Loucy (cell line): ENCODE data around the gene DCUN1D4.

Experiments
- H2AFZ ChIP-seq: fragments of 200-600 bp; sonication (generic); 2 replicates; pipeline ENCODE4 v1.6.0; 2016; ENCODE audit warnings: antibody characterized with exemption, mild to moderate bottlenecking, low read length, moderate library complexity
- H3F3A ChIP-seq: fragments of 200-600 bp; 2 replicates; pipeline ENCODE4 v1.6.0; 2016; ENCODE audit warnings: antibody characterized with exemption, low read depth, mild to moderate bottlenecking
- H3K27me3 ChIP-seq: fragments of 200-600 bp; sonication (generic); 2 replicates; pipeline ENCODE4 v1.6.1; 2014; ENCODE audit warnings: low read length, mild to moderate bottlenecking; ENCODE audit not compliant: insufficient read depth, poor library complexity, severe bottlenecking
- H3K36me3 ChIP-seq: fragments of 200-600 bp; sonication (generic); 2 replicates; pipeline ENCODE4 v1.6.1; 2016; ENCODE audit warnings: low read length; ENCODE audit not compliant: insufficient read depth
- H3K4me1 ChIP-seq: fragments of 200-600 bp; sonication (generic); 2 replicates; pipeline ENCODE4 v1.5.1; 2014; ENCODE audit warnings: low read length, mild to moderate bottlenecking; ENCODE audit not compliant: insufficient read depth, poor library complexity, severe bottlenecking
- H3K4me2 ChIP-seq: fragments of 200-600 bp; sonication (generic); 2 replicates; pipeline ENCODE4 v1.6.0; 2014; ENCODE audit warnings: antibody characterized with exemption, low read length, low read depth, mild to moderate bottlenecking; ENCODE audit not compliant: poor library complexity, severe bottlenecking
- H3K4me3 ChIP-seq: fragments of 200-600 bp; sonication (generic); 2 replicates; pipeline ENCODE4 v1.5.1; 2014; ENCODE audit warnings: low read length, mild to moderate bottlenecking, mixed read lengths; ENCODE audit not compliant: poor library complexity, severe bottlenecking
- H3K79me2 ChIP-seq: fragments of 200-600 bp; sonication (generic); 2 replicates; pipeline ENCODE4 v1.6.1; 2014; ENCODE audit warnings: low read length; ENCODE audit not compliant: insufficient read depth
- H3K9ac ChIP-seq: fragments of 200-600 bp; sonication (generic); 2 replicates; pipeline ENCODE4 v1.6.0; 2014; ENCODE audit warnings: mild to moderate bottlenecking, low read depth, low read length, moderate library complexity; ENCODE audit not compliant: poor library complexity, severe bottlenecking
- H3K9me2 ChIP-seq: fragments of 200-600 bp; sonication (generic); replicated peaks from 2 replicates; pipeline ENCODE4 v1.6.1; 2016; ENCODE audit warnings: low read depth, low read length, mixed read lengths
- H3K9me3 ChIP-seq: fragments of 200-600 bp; sonication (generic); 2 replicates; pipeline ENCODE4 v1.6.1; 2014; ENCODE audit warnings: mild to moderate bottlenecking, antibody characterized with exemption, low read length, low read depth; ENCODE audit not compliant: insufficient read depth
- H4K20me1 ChIP-seq: fragments of 200-600 bp; sonication (generic); 2 replicates; pipeline ENCODE4 v1.6.0; 2014; ENCODE audit warnings: antibody characterized with exemption, low read length, mild to moderate bottlenecking; ENCODE audit not compliant: insufficient read depth, poor library complexity, severe bottlenecking
- CTCF ChIP-seq: fragments of 200-600 bp; sonication (generic); conservative IDR thresholded peaks from 2 replicates; pipeline ENCODE4 v1.5.1; 2014; ENCODE audit warnings: mild to moderate bottlenecking, antibody characterized with exemption, low read length
- EZH2phosphoT487 ChIP-seq: fragments of 200-600 bp; IDR thresholded peaks from 2 replicates; pipeline ENCODE4 v1.6.1; 2018; ENCODE audit warnings: antibody characterized with exemption, mild to moderate bottlenecking, moderate library complexity, borderline replicate concordance

The DCUN1D4 gene

DNA sequence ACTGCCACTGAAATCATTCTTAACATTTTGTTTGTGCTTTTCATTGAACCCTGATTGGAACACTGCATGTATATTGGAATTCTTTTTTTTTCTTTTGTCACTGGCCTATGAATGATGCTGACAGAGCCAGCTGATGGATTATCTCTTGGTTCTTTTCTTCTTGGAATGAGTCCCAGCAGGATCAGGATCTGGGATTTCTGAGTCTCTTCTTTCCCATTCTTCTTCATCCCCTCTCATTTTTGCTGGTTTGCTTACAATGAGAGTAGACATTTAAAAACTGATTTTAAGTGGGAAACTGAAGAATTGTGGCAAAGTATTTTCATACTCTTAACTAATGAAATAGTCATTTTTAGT lies 9.0 kb downstream of the DCUN1D4 start:
- TF ChIP-seq EZH2phosphoT487 (no peak), CTCF (no peak)
- Histone ChIP-seq H3K79me2 (peaks cover 94% of the 10 kb centered on the region), H3K36me3 (no peaks in the 10 kb centered on the region), H3K9me2 (no peaks in the 10 kb centered on the region), H2AFZ (no peak overlapping the region), H4K20me1 (peaks cover 66% of the 10 kb centered on the region), H3K4me1 (peaks cover 21% of the 10 kb centered on the region), H3K4me2 (no peak overlapping the region), H3K9ac (no peak overlapping the region), H3K27me3 (no peaks in the 10 kb centered on the region), H3K4me3 (no peak overlapping the region), H3F3A (no peaks in the 10 kb centered on the region), H3K9me3 (no peaks in the 10 kb centered on the region)

DNA sequence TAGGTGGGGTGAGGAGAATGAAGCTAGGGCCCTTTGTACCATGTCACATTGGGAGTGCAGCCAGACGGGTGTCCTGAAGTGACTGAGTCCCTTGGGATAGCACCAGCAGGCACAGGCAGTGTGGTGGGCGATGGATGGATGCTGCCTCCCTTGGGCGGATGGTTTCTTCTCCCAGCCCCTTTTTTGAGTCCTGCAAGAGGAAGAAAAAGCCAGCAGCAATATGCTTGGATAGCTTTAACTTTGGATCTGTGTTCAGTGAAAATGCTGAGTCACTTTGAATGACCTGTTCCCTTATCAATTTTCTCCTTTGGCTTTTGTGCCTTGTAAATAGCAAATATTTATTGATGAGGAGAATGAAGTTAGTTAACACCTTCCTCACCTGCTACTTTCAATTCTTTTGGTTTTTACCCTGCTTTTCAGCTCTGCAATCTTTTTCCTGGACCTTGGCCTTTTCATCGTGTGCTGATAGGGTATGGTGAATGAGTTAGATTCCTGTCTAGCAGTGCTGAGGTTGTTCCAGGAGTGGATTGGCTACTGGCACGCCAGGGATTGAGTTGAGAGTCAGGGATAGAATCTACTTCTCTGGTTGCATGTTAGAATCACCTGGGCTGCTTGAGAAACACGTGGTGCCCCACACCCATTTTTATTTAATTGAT lies 10.2 kb downstream of the DCUN1D4 start:
- Histone ChIP-seq H3F3A (no peaks in the 10 kb centered on the region), H3K9ac (no peak overlapping the region), H2AFZ (no peak overlapping the region), H3K27me3 (no peaks in the 10 kb centered on the region), H3K9me2 (no peaks in the 10 kb centered on the region), H3K79me2 (peaks cover 94% of the 10 kb centered on the region), H3K4me2 (no peak overlapping the region), H4K20me1 (peaks cover 63% of the 10 kb centered on the region), H3K4me1 (peaks cover 17% of the 10 kb centered on the region), H3K9me3 (no peaks in the 10 kb centered on the region), H3K4me3 (no peak overlapping the region), H3K36me3 (no peaks in the 10 kb centered on the region; the same call in 1 of the 2 replicates)
- TF ChIP-seq CTCF (no peak), EZH2phosphoT487 (no peak)

DNA sequence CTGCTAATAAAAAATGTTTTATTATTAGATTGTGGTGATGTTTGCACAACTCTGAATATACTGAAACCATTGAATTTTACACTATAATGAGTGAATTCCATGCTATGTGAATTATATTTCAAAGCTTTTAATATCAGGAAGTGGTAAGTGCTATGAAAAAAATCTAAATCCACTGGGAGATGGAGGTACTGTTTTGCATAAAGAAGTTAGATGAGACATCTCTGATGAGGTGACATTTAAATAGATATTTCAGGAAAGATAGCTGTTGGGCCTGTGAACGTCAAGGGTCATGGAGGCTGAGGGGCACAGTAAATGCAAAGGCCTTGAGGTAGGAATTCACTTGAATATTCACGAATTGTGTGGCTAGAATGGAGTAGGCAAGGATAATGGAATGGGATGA lies 12.3 kb downstream of the DCUN1D4 start:
- Histone ChIP-seq H2AFZ (no peak overlapping the region), H3K9ac (no peak overlapping the region), H3K27me3 (no peaks in the 10 kb centered on the region), H3K4me3 (no peak overlapping the region), H3K4me2 (no peak overlapping the region), H4K20me1 (peaks cover 58% of the 10 kb centered on the region), H3K36me3 (no peaks in the 10 kb centered on the region; the same call in 1 of the 2 replicates), H3K9me2 (no peaks in the 10 kb centered on the region), H3F3A (no peaks in the 10 kb centered on the region), H3K79me2 (peaks cover 94% of the 10 kb centered on the region), H3K4me1 (peaks cover 17% of the 10 kb centered on the region), H3K9me3 (no peaks in the 10 kb centered on the region)
- TF ChIP-seq CTCF (no peak), EZH2phosphoT487 (no peak)
